ENCODE results near the gene NUPR1.

Gene NUPR1

DNA sequence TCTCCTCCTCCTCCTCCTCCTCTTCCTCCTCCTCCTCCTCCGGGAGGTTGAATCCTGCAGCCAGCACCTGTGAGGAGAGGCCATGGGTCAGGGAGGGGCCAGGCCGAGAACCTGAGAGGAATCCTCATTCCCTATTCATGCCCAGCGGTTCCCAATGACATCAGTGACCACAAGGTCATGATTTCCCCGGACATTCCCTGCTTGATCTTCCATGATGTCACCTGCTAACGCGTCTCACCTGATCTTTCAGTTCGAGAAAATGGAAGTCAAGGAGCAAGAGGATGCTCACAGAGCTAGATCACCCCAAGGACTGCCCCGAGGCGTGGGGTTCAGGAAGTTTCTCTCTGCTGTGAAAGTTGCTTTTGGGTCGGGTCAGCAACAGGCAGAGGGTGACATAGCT, 38.9 kb downstream of the NUPR1 start:
- no peak for TF ChIP-seq HDGF (IDR thresholded peaks at IDR 0.05; ENCODE audit: borderline replicate concordance)
- TF ChIP-seq TARDBP (IDR thresholded peaks at IDR 0.05) = no peak
- no peak for TF ChIP-seq FOXA1 (IDR thresholded peaks at IDR 0.05)
- TF ChIP-seq LEF1 (IDR thresholded peaks at IDR 0.05; ENCODE audit: borderline replicate concordance) = no peak
- TF ChIP-seq ELF4 (IDR thresholded peaks at IDR 0.05) = no peak
- no peak for TF ChIP-seq ZNF384 (IDR thresholded peaks at IDR 0.05)
- no peak for TF ChIP-seq SUZ12 (IDR thresholded peaks at IDR 0.05)
- TF ChIP-seq FOXK2 (IDR thresholded peaks at IDR 0.05) = no peak
- no peak for TF ChIP-seq ARNT (IDR thresholded peaks at IDR 0.05)
- TF ChIP-seq CTBP1 (IDR thresholded peaks at IDR 0.05; ENCODE audit: borderline replicate concordance) = no peak
- no peak for TF ChIP-seq BHLHE40 (IDR thresholded peaks at IDR 0.05; ENCODE audit: borderline replicate concordance)
- TF ChIP-seq, protein P1, sequence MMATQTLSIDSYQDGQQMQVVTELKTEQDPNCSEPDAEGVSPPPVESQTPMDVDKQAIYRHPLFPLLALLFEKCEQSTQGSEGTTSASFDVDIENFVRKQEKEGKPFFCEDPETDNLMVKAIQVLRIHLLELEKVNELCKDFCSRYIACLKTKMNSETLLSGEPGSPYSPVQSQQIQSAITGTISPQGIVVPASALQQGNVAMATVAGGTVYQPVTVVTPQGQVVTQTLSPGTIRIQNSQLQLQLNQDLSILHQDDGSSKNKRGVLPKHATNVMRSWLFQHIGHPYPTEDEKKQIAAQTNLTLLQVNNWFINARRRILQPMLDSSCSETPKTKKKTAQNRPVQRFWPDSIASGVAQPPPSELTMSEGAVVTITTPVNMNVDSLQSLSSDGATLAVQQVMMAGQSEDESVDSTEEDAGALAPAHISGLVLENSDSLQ (IDR thresholded peaks at IDR 0.05) = no peak
- no peak for TF ChIP-seq L3MBTL2 (conservative IDR thresholded peaks at IDR 0.05)
- TF ChIP-seq SP1 (IDR thresholded peaks at IDR 0.05) = no peak
- no peak for DNase-seq (ENCODE audit: extremely low spot score)
- CTCF ChIA-PET = no interaction called here
- POLR2A ChIA-PET = no interaction called here

DNA sequence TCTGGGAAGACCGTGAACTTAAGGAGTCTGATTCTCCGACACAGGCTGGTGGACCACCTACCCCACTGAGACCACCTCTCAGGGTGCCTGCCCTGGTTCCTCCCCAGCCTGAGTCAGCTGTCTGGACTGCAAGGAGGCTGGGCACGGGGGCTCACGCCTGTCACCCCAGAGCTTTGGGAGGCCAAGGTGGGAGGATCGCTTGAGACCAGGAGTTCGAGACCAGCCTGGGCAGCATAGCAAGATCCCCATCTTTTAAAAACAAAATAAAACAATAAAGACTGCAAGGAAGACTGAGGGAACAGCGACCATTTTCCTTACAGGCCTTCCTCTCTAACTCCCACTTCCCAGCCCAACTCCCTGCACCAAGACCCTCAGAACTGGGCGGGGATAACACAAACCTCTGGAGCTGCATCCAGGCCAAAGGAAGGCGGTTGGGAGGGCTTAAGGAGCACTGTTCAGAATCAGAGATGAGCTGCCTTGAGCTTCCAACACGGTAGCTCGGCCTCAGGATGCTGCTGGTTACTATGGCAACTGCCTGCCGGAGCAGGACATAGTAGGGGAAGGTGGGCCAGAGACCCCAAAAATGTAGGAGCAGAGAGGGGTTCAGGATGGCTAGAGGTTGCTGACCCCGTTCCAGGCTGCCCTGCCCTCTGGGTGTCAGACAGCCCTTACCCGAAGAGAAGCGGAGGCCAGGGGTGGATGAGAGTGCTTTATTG, 40.0 kb downstream of the NUPR1 start:
- TF ChIP-seq, protein P1 (IDR thresholded peaks at IDR 0.05) = no peak
- TF ChIP-seq FOXA1 (IDR thresholded peaks at IDR 0.05) = no peak
- TF ChIP-seq ELF4 (IDR thresholded peaks at IDR 0.05) = no peak
- TF ChIP-seq FOXM1 (IDR thresholded peaks at IDR 0.05; ENCODE audit: borderline replicate concordance) = no peak
- no peak for TF ChIP-seq L3MBTL2 (conservative IDR thresholded peaks at IDR 0.05)
- no peak for TF ChIP-seq ZNF384 (IDR thresholded peaks at IDR 0.05)
- TF ChIP-seq SUZ12 (IDR thresholded peaks at IDR 0.05) = no peak
- no peak for TF ChIP-seq SP1 (IDR thresholded peaks at IDR 0.05)
- TF ChIP-seq TARDBP (IDR thresholded peaks at IDR 0.05) = no peak
- no peak for TF ChIP-seq FOXK2 (IDR thresholded peaks at IDR 0.05)
- TF ChIP-seq NFRKB (IDR thresholded peaks at IDR 0.05) = no peak
- no peak for TF ChIP-seq CTBP1 (IDR thresholded peaks at IDR 0.05; ENCODE audit: borderline replicate concordance)
- no peak for TF ChIP-seq ARNT (IDR thresholded peaks at IDR 0.05)
- no peak for TF ChIP-seq HDGF (IDR thresholded peaks at IDR 0.05; ENCODE audit: borderline replicate concordance)
- no peak for TF ChIP-seq BHLHE40 (IDR thresholded peaks at IDR 0.05; ENCODE audit: borderline replicate concordance)
- DNase-seq (ENCODE audit: extremely low spot score) = no peak
- ChIA-PET CTCF (no interaction called here), POLR2A (no interaction called here)

DNA sequence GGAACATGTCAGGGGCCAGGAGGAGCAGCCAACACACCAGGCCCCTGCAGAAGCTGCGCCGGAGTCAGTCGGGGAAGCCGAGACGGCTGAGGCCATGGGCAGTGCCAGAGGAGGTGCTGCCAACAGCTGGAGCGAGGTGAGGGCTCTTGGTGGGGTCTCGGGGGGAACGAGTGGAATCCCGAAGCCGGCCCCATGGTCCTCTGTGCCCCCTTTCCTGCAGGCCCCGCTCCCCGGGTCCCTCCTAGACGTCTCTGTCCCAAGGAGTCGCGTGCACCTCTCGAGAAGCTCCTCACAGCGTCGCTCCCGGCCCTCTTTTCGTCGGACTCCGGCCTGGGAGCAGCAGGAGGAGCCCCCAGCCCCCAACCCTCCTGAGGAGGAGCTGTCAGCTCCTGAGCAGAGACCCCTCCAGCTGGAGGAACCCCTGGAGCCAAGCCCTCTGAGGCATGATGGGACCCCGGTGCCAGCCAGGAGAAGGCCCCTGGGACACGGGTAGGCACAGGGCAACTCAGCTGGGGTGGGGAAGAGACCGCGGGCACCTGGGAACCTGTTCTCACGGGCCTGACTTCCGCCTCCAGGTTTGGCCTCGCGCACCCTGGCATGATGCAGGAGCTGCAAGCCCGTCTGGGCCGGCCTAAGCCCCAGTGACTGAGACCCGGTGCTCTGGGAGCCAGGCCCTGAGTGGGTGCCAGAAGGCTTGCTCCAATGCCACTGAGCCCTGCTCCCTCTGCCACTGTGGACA, 40.7 kb downstream of the NUPR1 start:
- ChIA-PET CTCF (no interaction called here), POLR2A (no interaction called here)
- TF ChIP-seq L3MBTL2 (conservative IDR thresholded peaks at IDR 0.05) (no peak), ARNT (IDR thresholded peaks at IDR 0.05) (no peak), SUZ12 (IDR thresholded peaks at IDR 0.05) (no peak), FOXK2 (IDR thresholded peaks at IDR 0.05) (no peak)
- DNase-seq (ENCODE audit: extremely low spot score) = no peak

- CTCF ChIA-PET = no interaction called here
- DNase-seq (ENCODE audit: extremely low spot score) = no peak
- POLR2A ChIA-PET = no interaction called here
- TF ChIP-seq SP1 (IDR thresholded peaks at IDR 0.05) (no peak), L3MBTL2 (conservative IDR thresholded peaks at IDR 0.05) (no peak), CTBP1 (IDR thresholded peaks at IDR 0.05; ENCODE audit: borderline replicate concordance) (no peak), BHLHE40 (IDR thresholded peaks at IDR 0.05; ENCODE audit: borderline replicate concordance) (no peak), ARNT (IDR thresholded peaks at IDR 0.05) (no peak), NFRKB (IDR thresholded peaks at IDR 0.05) (no peak), ELF4 (IDR thresholded peaks at IDR 0.05) (no peak), FOXK2 (IDR thresholded peaks at IDR 0.05) (no peak), ZNF384 (IDR thresholded peaks at IDR 0.05) (no peak), LEF1 (IDR thresholded peaks at IDR 0.05; ENCODE audit: borderline replicate concordance) (no peak)
Measured at GRCh38 chr16:28497386-28497785, 41.4 kb downstream of the NUPR1 start.

DNA sequence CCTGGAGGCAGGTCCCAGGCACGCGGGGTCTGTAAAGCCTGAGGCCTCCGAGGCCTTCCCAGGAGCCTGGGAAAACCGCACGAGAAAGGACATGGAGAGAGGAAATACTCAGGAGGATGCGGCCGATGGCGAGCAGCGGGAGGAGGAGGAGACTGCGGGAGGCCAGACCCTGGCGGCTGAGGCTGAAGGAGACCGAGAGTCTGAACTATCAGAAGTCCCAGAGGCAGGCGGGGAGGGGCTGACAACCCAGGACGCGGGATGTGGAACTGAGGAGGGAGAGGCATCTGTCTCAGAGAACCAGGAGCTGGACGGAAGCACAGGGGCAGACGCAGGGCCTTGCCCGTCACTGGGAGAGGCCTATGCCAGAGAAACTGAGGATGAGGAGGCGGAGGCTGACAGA, 41.9 kb downstream of the NUPR1 start:
- no peak for TF ChIP-seq BHLHE40 (IDR thresholded peaks at IDR 0.05; ENCODE audit: borderline replicate concordance)
- no peak for TF ChIP-seq ARNT (IDR thresholded peaks at IDR 0.05)
- TF ChIP-seq CTBP1 (IDR thresholded peaks at IDR 0.05; ENCODE audit: borderline replicate concordance) = no peak
- TF ChIP-seq TARDBP (IDR thresholded peaks at IDR 0.05) = no peak
- no peak for TF ChIP-seq LEF1 (IDR thresholded peaks at IDR 0.05; ENCODE audit: borderline replicate concordance)
- TF ChIP-seq SUZ12 (IDR thresholded peaks at IDR 0.05) = no peak
- TF ChIP-seq SP1 (IDR thresholded peaks at IDR 0.05) = no peak
- TF ChIP-seq ZNF384 (IDR thresholded peaks at IDR 0.05) = no peak
- no peak for TF ChIP-seq L3MBTL2 (conservative IDR thresholded peaks at IDR 0.05)
- no peak for TF ChIP-seq FOXA1 (IDR thresholded peaks at IDR 0.05)
- TF ChIP-seq, protein P1 (IDR thresholded peaks at IDR 0.05) = no peak
- TF ChIP-seq FOXK2 (IDR thresholded peaks at IDR 0.05) = no peak
- no peak for TF ChIP-seq NFRKB (IDR thresholded peaks at IDR 0.05)
- no peak for TF ChIP-seq FOXM1 (IDR thresholded peaks at IDR 0.05; ENCODE audit: borderline replicate concordance)
- no peak for TF ChIP-seq ELF4 (IDR thresholded peaks at IDR 0.05)
- TF ChIP-seq HDGF (IDR thresholded peaks at IDR 0.05; ENCODE audit: borderline replicate concordance) = no peak
- ChIA-PET CTCF (interaction anchor here (0.5 kb wide), 1 partner anchor 12 kb away, joined by 4 read pairs; no protein-coding TSS in a partner anchor), POLR2A (no interaction called here)
- no peak for DNase-seq (ENCODE audit: extremely low spot score)
